Measurements from ENCODE around the gene ADARB1.

The ADARB1 gene

GRCh38 chr21:45040157-45040711, 34.1 kb upstream of the ADARB1 start (continued):
- no peak for TF ChIP-seq TSHZ2 (CRISPR knock-in tag; IDR thresholded peaks at IDR 0.05)

DNA sequence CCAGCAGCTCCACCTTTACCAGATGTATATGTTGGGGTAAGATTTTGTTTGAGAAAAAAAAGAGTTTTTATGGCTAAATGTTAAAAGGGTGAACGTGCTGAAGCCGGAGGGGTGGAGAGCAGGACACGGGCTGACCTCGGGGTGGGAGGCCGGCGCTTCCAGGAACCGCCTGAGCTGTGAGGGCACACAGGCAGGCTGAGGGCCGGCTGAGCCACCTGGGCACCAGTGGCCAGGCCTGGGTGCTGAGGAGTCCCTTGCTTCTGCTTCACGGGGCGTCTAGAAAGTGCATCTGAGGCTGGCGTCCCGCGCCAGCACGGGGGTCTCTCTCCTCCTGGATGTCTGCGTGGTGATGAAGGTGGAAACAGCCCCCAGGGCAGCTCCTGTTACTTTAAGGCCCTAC, 33.6 kb upstream of the ADARB1 start:
- no peak for ATAC-seq
- TF ChIP-seq ZC3H10 (CRISPR knock-in tag; IDR thresholded peaks at IDR 0.05) (no peak), ISL1 (CRISPR knock-in tag; IDR thresholded peaks at IDR 0.05) (no peak)

DNA sequence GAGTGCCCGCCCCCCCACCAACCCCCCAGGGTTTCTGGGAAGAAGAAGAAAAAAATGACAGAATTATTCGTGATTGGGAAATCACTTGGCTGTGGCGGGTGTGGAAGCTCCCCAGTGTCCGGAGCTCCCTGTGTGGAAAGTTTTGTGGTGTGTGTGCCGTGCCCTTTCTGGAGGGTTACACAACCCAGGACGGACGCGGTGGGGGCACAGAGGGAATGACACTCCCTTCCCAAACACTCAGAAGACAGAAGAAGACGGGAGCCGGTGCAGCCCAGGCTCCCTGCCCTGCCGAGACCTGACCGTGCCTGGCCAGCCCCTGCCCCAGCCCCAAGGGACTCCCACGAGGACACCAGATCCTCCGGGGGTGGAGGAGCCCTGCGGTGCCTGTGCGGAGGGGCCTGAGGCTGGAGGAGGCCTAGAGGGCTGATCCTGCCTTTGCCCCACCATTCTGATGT, 33.0 kb upstream of the ADARB1 start:
- no peak for TF ChIP-seq ZNF565 (CRISPR knock-in tag; conservative IDR thresholded peaks at IDR 0.05; ENCODE audit: low read depth)
- TF ChIP-seq OSR1 (CRISPR knock-in tag; IDR thresholded peaks at IDR 0.05), result no peak
- no peak for TF ChIP-seq GLIS3 (CRISPR knock-in tag; IDR thresholded peaks at IDR 0.05)
- no peak for TF ChIP-seq BACH2 (CRISPR knock-in tag; IDR thresholded peaks at IDR 0.05; ENCODE audit: borderline replicate concordance)
- TF ChIP-seq ESRRG (CRISPR knock-in tag; IDR thresholded peaks at IDR 0.05), result no peak
- no peak for TF ChIP-seq ZC3H10 (CRISPR knock-in tag; IDR thresholded peaks at IDR 0.05)
- TF ChIP-seq, protein P1, sequence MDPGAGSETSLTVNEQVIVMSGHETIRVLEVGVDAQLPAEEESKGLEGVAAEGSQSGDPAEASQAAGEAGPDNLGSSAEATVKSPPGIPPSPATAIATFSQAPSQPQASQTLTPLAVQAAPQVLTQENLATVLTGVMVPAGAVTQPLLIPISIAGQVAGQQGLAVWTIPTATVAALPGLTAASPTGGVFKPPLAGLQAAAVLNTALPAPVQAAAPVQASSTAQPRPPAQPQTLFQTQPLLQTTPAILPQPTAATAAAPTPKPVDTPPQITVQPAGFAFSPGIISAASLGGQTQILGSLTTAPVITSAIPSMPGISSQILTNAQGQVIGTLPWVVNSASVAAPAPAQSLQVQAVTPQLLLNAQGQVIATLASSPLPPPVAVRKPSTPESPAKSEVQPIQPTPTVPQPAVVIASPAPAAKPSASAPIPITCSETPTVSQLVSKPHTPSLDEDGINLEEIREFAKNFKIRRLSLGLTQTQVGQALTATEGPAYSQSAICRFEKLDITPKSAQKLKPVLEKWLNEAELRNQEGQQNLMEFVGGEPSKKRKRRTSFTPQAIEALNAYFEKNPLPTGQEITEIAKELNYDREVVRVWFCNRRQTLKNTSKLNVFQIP (CRISPR knock-in tag; IDR thresholded peaks at IDR 0.05; ENCODE audit: borderline replicate concordance, low read depth), result no peak
- TF ChIP-seq ZNF8 (CRISPR knock-in tag; IDR thresholded peaks at IDR 0.05), result no peak
- TF ChIP-seq RARB (CRISPR knock-in tag; IDR thresholded peaks at IDR 0.05), result no peak
- no peak for TF ChIP-seq SNAI2 (CRISPR knock-in tag; IDR thresholded peaks at IDR 0.05)
- no peak for TF ChIP-seq TSHZ2 (CRISPR knock-in tag; IDR thresholded peaks at IDR 0.05)
- no peak for ATAC-seq

DNA sequence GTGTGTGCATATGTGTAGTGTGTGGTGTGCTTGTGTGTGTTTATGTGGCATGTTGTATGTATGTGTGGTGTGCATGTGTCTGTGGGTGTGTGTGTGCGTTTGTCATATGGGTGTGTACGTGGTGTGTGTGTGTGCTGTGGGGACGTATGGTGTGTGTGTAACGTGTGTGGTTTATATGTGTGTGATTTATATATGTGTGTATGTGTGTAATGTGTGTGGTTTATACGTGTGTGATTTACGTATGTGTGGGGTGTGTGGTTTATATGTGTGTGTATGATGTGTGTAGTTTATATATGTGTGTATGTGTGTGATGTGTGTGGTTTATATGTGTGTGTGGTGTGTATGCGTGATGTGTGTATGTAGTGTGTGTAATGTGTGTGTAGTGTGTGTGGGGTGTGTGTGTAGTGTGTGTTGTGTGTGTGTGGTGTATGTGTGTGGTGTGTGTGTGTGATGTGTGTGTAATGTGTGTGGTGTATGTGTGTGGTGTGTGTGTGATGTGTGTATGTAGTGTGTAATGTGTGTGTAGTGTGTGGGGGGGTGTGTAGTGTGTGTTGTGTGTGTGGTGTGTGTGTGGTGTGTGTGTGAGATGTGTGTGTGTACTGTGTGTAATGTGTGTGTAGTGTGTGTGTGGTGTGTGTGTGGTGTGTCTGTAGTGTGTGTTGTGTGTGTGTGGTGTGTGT, 32.3 kb upstream of the ADARB1 start:
- ATAC-seq, result no peak
- no peak for TF ChIP-seq RARB (CRISPR knock-in tag; IDR thresholded peaks at IDR 0.05)
- no peak for TF ChIP-seq GLIS3 (CRISPR knock-in tag; IDR thresholded peaks at IDR 0.05)
- TF ChIP-seq ARNTL (CRISPR knock-in tag; IDR thresholded peaks at IDR 0.05; ENCODE audit: borderline replicate concordance, low read depth), result no peak

DNA sequence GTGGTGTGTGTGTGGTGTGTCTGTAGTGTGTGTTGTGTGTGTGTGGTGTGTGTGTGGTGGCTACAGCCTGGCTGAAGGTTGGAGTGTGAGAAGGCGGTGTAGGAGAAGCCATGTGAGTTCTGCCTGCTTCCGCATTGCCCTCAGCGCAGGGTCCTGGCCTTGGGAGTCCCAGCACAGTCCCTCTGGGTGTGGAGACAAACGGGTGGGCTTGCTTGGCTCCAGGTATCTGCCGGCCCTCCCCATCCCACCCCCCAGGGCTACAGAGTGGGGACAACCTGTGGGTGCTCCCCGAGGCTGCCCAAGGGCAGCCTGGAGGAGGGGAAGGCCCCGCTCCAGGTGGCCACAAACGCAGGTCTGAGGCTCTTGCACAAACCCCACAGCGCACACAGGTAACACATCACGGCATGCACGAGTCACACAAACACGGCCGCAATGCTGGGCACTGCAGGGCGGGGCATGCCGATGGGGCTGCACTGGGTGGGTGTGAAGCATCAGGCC, 31.7 kb upstream of the ADARB1 start:
- TF ChIP-seq, protein P2, sequence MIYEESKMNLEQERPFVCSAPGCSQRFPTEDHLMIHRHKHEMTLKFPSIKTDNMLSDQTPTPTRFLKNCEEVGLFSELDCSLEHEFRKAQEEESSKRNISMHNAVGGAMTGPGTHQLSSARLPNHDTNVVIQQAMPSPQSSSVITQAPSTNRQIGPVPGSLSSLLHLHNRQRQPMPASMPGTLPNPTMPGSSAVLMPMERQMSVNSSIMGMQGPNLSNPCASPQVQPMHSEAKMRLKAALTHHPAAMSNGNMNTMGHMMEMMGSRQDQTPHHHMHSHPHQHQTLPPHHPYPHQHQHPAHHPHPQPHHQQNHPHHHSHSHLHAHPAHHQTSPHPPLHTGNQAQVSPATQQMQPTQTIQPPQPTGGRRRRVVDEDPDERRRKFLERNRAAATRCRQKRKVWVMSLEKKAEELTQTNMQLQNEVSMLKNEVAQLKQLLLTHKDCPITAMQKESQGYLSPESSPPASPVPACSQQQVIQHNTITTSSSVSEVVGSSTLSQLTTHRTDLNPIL (CRISPR knock-in tag; IDR thresholded peaks at IDR 0.05; ENCODE audit: low read depth), result no peak
- TF ChIP-seq TSHZ2 (CRISPR knock-in tag; IDR thresholded peaks at IDR 0.05) (no peak), ISL1 (CRISPR knock-in tag; IDR thresholded peaks at IDR 0.05) (no peak)
- ATAC-seq, result no peak
